Activated CD4-positive, alpha-beta T cell treated with anti-CD3 and anti-CD28 coated beads, Interleukin-2, Interleukin-4, amounts not matched to agents 100 ng/mL and 50 ng/mL, durations not matched to agents 16 hours and 8 hours (primary cell): ENCODE data around the gene SPTBN5.

ENCODE experiments used
- DNase-seq: peaks from one replicate; pipeline ENCODE4 v3.0.0-alpha.2; 2020; ENCODE audit warnings: low spot score

Gene SPTBN5

GRCh38 chr15:41865490-41866055, 28.3 kb downstream of the SPTBN5 start:
- DNase-seq, result no peak

GRCh38 chr15:41862515-41863116, 31.2 kb downstream of the SPTBN5 start:
- no peak for DNase-seq

- DNase-seq, result no peak
These were observed 32.0 kb downstream of the SPTBN5 start for GRCh38 chr15:41861736-41862356.

- DNase-seq, result no peak
These were observed 33.6 kb downstream of the SPTBN5 start for GRCh38 chr15:41860049-41860828.

GRCh38 chr15:41858756-41859155, 35.1 kb downstream of the SPTBN5 start:
- DNase-seq, result no peak

- DNase-seq, result no peak
These were observed 36.5 kb downstream of the SPTBN5 start for GRCh38 chr15:41857316-41857715.

DNA sequence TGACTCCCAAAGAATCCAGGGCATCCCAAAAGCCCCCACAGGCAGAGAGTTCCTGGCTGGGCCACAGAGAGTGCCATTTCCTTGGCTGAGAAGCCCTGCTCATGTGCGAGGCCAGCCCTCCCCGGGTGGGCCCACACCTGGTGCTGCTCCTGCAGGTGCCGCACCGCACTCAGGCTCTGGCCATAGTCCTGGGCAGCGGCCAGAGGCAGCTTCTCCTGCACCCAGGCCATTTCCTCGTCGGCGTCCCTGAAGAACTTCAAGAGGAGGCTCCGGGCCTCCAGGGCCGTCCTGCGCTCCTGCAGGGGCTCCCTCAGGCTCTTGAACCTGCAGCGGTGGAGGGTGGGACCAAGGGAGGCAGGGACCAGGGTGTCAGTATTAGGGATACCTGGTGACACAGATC, 37.1 kb downstream of the SPTBN5 start:
- DNase-seq, result no peak

DNA sequence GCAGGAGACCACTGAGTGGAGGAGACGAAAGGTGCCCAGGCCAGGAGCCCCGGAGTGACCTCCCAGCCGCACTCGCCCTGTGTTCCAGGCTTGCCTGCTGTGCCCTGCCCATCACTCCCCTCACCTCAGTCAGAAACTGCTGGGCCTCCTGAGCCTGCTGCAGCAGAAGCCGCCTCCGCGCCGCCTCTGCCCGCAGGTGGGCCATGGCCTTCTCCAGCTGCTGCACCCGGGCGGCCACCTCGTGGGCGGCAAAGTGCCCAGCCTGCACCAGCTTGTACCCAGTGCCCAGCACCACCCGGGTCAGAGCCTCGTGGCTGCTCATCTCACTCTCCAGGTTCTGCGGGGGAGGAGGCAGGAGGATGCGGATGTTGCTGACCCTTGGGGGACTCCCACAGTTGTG, 37.6 kb downstream of the SPTBN5 start:
- DNase-seq, result no peak

GRCh38 chr15:41855261-41855961, 38.4 kb downstream of the SPTBN5 start:
- no peak for DNase-seq

GRCh38 chr15:41854443-41854842, 39.4 kb downstream of the SPTBN5 start:
- no peak for DNase-seq

GRCh38 chr15:41853831-41854230, 40.0 kb downstream of the SPTBN5 start:
- DNase-seq, result no peak

DNA sequence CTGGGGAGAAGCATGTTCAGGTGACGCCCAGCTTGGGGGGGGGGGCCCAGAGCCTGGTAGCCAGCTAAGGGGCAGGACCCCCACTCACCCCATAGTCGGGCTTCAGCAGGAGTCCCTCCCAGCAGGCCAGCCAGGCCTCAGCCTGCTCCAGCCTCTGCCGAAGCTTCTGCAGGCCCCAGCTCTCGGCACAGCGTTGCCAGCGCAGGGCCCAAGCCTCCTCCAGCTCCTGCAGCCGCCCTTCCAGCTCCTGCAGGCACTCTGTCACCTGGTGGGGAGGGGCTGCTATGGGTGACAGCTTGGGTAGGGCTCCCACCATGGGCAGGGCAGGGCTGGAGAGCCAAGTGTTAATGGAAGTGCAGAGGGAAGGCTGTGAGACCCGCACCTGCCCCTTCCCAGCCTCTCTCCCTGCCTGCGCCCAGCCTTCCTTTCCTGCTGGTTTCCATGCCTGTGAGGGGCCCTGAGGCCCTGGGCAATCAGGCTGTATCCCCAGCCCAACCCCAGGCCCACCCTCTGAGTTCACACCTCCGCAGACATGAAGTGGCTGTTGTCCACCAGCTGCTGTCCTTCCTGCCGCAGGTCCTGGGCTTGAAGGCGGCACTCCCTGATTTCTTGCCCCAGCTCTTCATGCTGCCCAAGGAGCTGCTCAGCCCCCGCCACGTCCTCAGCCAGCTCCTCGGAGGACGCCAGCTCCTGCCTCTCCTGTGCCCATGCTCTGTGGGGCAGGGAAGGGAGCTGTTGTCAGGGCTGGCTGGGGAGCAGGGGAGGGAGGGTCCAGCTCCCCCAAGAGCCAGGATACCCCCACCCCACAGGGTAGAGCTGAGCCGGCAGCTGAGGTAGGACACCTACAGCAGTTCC, 40.9 kb downstream of the SPTBN5 start:
- no peak for DNase-seq

DNA sequence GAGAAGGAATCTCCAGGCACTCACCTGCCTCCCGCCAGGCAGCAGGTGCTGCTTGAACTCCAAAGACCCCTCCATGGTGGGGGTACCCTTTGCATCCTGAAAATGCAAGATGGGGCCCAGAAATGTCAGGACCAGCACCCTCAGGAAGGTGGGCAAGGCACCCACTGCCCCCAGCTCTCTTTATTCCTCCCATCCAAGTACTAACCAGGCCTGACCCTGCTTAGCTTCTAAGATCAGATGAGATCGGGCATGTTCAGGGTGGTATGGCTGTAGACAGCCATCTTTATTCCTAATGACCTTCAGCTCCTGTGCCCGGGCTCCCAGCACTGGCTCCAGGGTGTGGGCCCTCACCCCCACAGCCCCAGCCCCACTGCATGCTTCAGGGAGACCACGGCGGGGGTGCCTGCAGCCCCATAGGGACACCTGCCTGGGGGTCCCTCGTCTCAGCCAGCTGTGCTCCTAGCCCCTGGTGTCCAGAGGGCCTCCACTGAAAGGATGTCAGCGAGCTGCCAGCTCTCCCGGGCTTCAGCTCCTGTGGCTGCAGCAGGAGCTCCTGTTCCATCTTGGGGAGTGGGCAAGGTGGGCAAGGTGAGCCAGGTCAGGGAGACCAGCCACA, 42.0 kb downstream of the SPTBN5 start:
- DNase-seq, result no peak

DNA sequence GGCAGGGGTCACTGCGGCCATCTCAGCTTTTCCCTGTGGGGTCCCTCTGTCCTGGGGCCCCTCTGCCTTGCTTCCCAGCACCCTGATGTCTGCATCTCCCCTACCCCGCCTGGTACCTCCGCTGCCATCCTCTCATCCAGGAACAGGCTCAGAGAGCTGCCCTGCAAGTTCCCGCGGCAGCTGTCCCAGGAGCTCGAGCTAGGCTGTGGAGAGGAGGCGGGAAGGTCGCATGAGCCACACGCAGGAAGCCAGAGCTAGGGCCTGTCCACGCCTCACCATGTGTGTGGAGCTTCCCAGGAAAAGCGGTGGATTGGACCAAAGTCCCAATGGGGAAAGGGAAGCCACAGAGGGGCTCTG, 42.7 kb downstream of the SPTBN5 start:
- no peak for DNase-seq

DNA sequence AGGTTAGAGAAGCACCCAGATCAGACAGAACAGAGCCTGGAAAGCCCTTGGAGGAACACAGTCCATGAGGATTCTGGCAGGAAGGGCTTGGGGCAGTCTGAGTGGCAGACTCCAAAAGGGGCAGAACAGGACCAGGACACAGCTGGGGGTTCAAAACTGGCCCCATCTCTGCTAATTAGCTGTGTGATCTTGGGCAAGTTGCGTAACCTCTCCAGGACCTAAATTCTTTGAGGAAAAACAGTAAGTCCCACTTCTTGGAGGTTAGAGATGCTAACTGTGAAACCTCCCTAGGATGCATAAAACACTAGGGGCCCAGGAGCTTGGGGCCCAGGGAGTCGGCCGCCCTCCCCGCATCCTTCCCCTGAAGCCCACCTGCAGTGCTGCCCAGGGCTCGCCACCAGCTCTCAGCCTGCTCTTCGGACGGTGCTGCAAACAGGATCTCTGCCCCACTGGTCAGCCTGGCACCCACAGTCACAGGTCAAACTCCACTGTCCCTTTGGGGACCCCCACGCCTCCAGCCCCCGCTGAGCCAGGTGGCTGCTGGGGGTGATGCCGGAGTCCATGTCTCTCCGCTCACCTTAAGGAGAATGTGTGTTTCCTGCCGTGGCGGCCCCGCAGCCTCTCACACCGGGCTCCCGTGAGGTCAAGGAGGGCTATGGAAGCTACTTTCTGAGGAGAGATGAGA, 43.2 kb downstream of the SPTBN5 start:
- no peak for DNase-seq

DNA sequence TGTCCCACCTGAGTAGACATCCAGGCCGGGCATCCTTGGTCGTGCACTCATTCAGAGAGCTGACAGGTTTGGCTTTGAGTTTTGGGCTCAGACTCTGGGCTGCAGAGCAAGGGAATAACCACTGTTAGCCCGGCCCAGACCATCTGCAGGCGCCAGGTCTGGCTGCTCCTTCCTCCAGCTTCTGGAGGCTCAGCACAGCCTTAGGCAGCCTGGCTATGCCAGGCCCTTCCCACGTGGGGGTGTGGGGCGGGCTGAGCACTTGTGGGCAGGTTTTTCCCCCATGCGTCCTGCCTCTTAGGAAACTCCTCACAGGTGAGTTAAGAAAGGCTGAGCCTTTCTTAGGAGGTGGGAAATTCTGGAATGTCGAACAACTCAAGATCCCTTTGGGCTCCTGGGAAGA, 44.0 kb downstream of the SPTBN5 start:
- DNase-seq, result no peak

DNA sequence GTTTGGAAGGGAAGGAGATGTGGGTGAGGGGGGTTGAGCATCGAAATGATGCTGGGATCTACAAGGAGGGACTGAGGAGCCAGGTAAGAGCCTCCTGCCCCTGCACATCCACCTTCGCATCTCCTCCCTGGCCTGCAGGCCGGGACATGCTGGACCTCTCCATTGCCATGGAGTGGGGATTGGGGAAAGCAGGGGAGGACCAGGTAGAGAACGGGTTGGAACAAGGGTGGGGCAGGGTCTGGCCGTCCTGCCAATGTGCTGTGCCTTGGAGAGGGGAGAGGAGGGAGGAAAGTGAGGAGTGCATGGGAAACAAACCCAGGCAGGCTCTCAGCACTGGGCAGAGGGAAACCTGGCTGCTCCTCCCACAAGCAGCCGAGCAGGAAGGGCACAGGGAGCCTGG, 44.6 kb downstream of the SPTBN5 start:
- no peak for DNase-seq

GRCh38 chr15:41848631-41849030, 45.2 kb downstream of the SPTBN5 start:
- DNase-seq, result no peak

GRCh38 chr15:41847981-41848380, 45.9 kb downstream of the SPTBN5 start:
- DNase-seq, result no peak

DNA sequence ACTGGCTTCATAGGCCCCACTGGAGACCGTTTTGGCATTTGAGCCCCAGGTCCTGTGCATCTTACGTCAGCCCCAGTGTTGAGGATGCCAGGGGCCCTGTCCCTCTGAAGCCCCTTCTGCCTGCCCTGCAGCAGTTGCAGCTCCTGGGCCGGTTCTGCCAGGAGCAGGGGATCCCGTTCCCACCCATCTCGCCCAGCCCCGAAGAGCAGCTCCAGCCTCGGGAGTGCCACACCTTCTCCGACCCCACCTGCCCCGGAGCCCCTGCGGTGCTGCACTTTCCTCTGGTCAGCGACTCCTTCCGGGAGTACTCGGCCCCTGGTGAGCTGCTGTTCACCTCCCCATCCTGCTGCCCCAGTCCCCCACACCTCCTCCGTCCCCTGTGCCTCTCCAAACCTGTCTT, 46.6 kb downstream of the SPTBN5 start:
- DNase-seq, result no peak

- no peak for DNase-seq
These were observed 49.0 kb downstream of the SPTBN5 start for GRCh38 chr15:41844814-41845213.
